H1 (cell line): ENCODE measurements around the gene XPNPEP2. TPM values are rescaled to one million over a fixed set of nuclear protein-coding genes. Genes with fewer than 3 reads are reported as not detected.

Experiments
- BRCA1 ChIP-seq: IDR thresholded peaks from 2 replicates; pipeline ENCODE4 v1.6.1; 2012; ENCODE audit warnings: low read depth, low read length, improper control_type of control experiment
- CHD1 ChIP-seq: IDR thresholded peaks from 2 replicates; pipeline ENCODE4 v1.6.1; 2012; ENCODE audit warnings: low read depth, low read length, improper control_type of control experiment
- EZH2 ChIP-seq: fragments of 200-600 bp; sonication (generic); IDR thresholded peaks from 2 replicates; pipeline ENCODE4 v1.7.1; 2012; ENCODE audit warnings: low read depth, mild to moderate bottlenecking, moderate library complexity, low read length, inconsistent platforms; ENCODE audit not compliant: severe bottlenecking
- POU5F1 ChIP-seq: IDR thresholded peaks from 2 replicates; pipeline ENCODE4 v1.6.1; 2011; ENCODE audit warnings: low read depth, mild to moderate bottlenecking, low read length, moderate library complexity
- SAP30 ChIP-seq: fragments of 300-600 bp; sonication (generic); IDR thresholded peaks from 2 replicates; pipeline ENCODE4 v1.7.1; 2012; ENCODE audit warnings: low read length, moderate library complexity, mild to moderate bottlenecking, inconsistent platforms; ENCODE audit not compliant: insufficient read depth, insufficient replicate concordance
- polyA plus RNA-seq, 7 experiments: library from polyadenylated mRNA; depleted of rRNA in 3 of 7; stranded (reverse) in 5 of 7; unstranded in 2 of 7; fragments of >200 nt in 5 of 7; fragments of 200-250 nt in 2 of 7; gene quantifications; 1 replicate in 5 of 7; 2 replicates in 1 of 7; 4 replicates in 1 of 7; pipeline versions ENCODE4 v1.2.1 to v1.2.3, GENCODE V29; 2011 to 2013; ENCODE audit warnings: missing spikeins in 2 of 7, mixed read lengths in 2 of 7
- total RNA-seq: library from RNA; stranded (reverse); fragmentation: NEBNext Ultra II Directional; extraction: Animal tissue kit (Norgen Biotek cat#: 25700); gene quantifications from 2 replicates; pipeline ENCODE4 v1.2.1, GENCODE V29; 2021

Gene XPNPEP2
- total and polyA plus RNA-seq, 2 of the 8 experiments (the other 6 are each of a cell fraction or from before 2014, with no cell fraction given): 0.27 TPM; not detected in 1

GRCh38 chrX:129749069-129749468 is 10.3 kb downstream of the XPNPEP2 start (continued):
- TF ChIP-seq SAP30 (no peak), BRCA1 (no peak), EZH2 (no peak), POU5F1 (no peak), CHD1 (no peak)
